ENCODE results near the gene GALNT2.

The GALNT2 gene

DNA sequence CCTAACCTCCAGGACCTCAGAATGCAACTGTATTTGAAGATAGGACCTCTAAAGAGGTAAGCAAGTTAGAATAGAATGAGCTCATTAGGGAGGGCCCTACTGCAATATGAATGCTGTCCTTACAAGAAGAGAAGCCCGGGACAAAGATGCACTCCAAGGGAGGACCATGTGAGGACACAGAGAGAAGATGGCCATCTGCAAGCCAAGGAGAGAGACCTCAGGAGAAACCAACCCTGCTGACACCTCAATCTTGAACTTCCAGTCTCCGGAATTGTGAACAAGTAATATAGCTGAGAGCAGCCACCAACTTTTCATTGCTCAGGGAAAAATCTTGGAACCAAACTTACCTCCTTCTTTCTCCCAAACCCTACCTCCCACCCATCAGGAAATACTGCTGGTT, 15.0 kb upstream of the GALNT2 start:
- no peak for DNase-seq

DNA sequence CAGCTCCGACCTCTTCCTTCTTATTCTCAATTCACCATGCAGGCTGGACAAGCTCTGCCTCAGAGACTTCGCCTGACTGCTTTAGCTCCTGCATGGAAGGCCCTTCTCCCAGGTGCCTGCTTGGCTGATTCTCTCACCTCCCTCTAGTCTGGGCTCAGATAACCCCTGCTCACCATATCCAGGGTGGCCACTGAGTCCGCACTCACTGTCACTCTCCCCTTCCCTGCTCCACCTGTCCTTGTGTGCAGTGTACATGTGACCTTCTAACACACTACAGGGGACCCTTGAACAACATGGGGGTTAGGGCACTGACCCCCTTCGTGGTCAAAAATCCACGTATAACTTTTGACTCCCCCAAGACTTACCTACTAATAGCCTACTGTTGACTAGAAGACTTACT, 14.4 kb upstream of the GALNT2 start:
- DNase-seq, result no peak

DNA sequence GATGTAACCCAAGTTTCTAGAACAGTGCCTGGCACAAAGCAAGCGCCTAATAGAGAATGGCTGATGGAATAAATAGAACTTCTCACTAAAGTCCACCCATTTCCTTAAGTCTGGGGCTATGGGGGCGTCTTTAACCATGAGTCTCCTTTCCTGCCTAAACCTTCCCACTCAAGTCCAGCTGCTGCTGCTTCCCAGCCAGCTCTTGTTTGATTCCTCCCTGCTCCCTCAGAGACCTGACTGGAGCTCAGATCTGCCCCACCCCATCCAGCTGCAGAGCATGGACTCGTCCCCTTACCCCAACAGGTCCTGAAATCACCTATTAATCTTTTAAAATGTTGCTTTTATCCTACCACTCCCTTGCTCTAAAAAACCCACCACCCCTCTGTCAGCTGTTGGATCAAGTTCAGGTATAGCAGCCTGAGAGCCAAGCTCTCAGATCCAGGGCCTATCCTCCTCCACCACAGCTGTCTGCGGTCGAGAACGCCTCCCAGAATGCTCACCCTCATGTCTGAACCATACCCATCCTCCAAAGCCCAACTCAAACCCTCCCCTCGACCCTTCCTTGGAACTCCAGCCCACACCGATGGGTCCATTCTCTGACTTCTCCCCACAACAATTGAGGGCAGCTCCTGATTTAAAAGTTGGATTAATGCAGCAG, 12.8 kb upstream of the GALNT2 start:
- no peak for DNase-seq

DNA sequence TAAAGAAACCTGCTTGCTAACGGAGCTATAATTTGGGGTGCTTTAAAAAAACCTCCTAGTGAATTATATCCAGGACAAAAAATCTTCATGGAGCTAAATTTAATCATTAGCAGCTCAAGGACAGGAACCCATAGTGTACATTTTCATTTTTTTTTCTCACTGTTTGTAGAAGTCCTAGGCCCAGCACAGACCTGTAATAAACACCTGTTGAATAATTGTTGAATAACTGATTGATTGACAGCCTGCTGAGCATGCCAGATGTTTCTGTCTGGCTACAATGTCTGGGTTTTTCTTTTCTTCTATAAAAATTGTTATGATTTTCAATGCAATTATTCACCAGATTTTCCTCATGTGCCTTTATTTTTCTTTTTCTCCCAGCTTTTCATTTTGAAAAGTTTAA, 10.9 kb upstream of the GALNT2 start:
- DNase-seq, result no peak

DNA sequence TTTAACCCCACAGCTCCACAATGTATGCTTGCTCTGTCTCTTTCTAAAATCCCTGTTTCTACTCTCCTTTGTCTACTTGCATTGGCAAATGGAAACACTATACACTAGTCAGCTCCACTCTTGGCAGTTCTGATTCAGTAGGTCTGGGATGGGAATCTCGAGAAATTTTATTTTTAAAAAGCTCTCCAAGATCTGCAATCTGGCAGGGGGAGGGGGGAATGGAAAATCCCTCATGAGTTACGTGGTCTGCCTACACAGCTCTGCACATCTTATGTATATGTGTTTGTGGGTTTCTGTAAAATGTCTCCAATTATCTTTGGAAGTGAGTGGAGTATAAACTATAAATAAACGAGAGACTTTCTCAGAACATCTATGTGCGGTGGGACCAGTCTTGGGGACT, 9.9 kb upstream of the GALNT2 start:
- no peak for DNase-seq

DNA sequence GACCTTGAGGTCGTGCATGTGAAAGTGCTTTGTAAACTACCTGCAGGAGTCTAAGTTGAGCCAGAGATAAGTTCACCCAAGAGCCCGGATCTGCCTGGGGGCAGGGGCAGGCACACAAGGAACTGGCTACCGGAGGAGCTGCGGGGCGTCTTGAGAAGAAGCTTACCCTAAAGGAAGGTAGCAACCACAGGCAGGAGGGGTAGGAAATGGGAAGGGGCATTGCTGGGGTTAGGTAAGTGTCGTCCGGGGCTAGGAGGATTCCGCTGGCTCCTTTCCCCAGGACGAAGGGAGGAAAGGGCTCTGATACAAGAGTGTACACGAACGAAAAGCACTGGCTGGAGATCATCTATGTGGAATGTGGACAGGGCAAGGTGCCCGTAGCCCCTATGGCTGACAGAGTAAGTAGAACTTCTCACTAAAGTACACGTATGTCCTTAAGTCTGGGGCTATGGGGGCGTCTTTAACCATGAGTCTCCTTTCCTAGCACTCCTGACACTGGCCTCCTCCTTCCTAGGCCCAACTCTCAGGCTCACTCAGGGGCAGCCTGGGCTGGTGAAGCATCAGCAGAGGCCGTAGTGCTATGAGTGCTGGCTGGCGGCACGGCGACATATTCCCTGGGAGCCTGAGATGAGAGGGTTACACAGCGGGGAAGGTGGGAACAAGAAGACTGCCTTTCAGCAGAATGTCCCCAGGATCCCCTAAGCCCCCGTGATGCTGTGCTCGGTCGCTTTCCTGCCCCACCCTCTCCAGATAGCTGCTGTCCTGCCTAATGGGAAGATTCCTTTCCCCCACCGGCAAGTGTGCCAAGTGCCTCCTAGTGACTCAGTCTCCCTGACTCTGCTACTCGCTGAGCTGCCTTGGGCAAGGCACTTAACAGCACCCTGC, 9.1 kb upstream of the GALNT2 start:
- no peak for DNase-seq

DNA sequence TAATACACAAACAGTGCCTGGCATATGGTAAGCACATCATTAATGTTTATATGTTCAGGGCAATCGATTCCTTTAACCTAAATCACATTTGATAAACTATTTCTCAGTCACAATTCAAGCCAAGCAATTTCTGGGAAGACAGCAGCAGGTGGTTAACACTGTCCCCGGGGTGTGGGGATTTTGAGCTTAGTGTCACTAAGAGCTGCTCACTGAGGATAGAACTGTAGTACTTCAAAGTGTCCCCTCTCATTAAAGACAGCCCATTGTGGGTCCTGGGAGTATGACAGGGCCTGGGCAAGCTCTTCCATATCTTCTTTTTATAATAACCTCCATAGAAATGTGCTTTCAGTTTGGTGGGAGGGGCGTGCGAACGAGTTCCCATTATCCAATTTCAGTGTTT, 8.4 kb upstream of the GALNT2 start:
- no peak for DNase-seq

DNA sequence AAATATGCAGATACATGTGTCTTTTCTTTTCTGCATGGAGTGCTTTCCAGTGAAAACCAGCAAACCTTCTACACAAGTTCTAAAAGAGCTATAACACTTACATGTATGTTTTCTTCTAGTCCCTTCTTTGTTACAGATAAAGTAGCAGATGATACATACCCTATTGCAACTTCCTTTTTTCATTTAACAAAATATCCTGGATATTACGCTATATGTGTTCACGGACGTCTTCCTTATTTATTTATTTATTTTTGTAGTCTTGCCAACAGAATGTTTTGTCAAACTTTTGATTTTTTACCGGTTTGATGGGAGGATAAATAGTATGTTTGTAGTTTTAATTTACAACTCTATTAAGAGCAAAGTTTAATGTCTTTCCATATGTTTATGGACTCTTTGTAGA, 5.2 kb upstream of the GALNT2 start:
- no peak for DNase-seq

DNA sequence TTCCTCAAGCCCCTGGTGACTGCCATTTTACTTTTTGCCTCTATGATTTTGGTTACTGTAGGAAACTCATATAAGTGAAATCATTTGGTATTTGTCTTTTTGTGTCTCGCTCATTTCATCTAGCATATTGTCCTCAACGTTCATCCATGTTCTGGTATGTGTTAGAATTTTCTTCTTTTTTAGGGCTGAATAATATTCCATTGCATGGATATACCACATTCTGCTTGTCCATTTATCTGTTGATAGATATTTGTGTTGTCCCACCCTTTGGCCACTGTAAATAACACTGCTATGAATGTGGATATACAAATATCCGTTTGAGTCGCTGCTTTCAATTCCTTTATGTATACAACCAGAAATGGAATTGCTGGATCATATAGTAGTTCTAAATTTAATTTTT, 4.5 kb upstream of the GALNT2 start:
- DNase-seq, result no peak

DNA sequence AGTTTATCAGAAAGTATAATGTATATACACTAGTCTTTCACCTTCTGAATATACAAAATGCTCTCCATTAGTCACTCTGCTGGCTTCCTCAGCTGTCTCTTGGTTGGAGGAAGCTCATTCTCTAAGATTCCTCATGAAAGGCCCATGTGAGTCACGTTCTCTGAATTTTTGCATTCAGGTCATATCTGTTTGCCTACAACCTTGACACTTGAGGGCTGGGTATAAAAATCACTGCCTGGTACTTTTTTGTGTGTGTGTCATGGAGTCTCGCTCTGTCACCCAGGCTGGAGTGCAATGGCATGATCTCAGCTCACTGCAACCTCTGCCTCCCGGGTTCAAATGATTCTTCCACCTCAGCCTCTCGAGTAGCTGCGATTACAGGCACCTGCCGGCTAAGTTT, 2.8 kb upstream of the GALNT2 start:
- no peak for DNase-seq

DNA sequence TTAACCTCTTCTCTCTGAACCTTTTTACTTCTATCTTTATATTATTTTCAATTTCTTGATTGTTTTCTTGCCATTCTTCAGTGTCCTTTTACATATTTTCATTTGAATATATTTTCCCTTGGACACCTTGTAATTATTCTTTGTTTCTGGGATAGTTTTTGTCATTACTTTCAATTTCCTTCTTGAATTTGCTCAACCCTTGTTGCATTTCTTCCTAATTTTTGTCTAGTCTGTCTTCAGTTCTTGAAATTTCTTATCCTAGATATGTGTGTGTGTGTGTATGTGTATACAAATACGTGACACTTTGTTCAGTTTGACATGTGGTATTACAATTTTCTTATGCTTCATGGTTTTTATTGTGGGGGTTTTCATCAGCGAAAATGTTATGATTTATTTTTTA, 1.9 kb upstream of the GALNT2 start:
- no peak for DNase-seq

DNA sequence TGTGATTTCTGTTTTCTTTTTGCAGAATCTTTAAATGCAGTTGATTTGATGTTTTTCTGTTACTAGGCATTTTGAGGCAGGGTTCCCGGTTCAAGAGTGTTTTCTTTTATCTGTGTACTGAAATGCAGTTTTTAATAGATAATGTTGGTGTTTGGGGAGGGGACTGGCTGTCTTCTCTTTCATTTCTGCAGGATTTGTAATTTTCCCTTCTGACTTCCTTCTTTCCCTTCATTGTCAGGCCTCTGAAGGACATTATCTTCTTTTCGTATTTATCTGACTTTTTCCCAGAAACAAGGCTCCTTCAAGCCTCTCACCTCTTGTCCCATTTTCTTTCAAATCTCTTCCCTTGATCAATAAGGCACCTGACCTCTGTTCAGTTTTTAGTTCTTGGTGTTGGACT, 1.5 kb upstream of the GALNT2 start:
- DNase-seq, result no peak

DNA sequence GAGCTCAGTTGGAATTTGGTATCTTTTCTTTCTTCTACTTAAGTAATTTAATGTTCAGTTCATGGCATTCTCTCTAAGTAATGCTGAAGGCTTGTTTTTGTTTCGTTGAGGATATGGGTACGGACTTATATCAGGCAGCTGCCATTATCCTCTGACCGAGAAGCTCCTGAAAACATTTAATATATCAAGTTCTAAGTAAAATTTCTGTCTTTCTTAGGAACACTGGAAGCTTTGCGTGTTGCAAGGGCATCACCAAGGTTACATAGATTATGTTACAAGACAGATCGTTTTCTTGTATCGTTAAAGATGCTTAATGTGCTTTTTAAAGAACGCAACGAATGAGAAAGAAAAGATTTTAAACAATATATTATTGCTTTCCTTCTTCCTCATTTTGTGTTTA, 1.0 kb upstream of the GALNT2 start:
- no peak for DNase-seq

DNA sequence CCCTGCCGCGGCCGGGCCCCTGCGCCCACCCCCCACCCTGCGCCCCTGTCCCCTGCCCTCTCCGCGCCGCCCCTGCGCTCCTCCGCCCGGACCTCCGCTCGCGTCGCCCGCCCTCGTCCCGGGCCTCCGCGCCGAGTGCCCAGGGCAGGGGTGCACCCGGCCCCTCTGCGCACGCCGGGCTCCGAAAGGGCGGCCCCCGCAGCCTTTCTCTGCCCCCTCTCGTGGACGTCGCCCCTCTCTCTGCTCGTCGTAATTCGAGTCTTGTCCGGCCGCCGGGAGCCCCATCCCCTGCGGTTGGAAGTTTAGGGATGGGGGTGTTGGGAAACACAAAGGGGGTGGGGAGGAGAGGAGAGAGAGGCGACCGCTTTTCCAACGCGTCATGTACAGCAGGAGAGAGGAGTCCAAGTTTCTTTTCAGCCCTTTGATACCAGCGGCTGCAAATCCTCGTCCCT, 407 bp downstream of the GALNT2 start:
- DNase-seq, result no peak

DNA sequence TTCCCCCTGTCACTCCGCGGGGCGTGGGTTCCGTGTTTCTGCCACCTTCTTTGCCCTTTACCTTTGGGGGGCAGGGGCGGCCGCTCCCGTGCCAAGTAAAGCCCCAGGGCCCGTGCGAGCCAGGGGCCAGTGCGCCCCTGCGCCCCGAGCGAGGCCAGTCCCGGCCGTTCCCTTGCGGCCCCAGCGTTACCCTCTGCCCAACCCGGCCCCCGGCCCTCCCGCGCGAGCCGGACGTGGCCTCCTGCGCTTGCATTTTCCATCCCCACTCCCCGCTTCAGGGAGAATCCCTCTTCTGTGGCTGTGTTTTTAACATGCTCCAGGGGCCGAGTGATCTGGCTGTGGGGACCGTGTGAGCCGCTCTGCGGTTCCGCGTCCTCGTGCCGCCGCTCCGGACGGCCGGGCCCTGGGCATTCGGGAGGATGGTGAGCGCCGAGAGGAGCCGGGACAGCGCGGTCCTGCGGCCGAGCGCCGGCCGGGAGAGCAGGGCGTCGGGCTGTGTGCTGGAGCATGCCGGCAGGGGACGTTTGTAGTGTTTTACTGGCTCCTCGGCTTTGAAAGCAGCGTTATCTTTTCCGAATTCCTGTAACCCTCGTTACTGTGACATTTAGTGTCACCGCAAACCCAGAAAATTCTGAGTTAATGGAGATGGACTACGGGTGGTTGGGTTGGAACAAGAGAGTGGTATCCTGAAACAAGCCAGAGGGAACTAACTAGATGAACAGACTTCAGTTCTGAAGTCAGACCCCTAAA, 1.0 kb downstream of the GALNT2 start:
- peak; percentile 24 for DNase-seq

DNA sequence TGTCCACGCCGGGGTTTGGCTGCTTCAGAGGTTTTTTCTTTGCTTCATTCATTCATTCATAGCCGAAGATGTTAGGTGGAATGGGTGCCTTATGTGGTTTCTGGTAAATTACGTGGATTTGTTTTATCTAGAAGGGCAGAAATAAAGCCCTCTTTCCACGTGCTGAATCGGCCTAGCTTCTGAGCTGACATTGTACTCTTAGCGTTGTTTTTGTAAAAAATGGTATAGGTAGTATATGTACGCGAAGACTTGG, 1.5 kb downstream of the GALNT2 start:
- no peak for DNase-seq

DNA sequence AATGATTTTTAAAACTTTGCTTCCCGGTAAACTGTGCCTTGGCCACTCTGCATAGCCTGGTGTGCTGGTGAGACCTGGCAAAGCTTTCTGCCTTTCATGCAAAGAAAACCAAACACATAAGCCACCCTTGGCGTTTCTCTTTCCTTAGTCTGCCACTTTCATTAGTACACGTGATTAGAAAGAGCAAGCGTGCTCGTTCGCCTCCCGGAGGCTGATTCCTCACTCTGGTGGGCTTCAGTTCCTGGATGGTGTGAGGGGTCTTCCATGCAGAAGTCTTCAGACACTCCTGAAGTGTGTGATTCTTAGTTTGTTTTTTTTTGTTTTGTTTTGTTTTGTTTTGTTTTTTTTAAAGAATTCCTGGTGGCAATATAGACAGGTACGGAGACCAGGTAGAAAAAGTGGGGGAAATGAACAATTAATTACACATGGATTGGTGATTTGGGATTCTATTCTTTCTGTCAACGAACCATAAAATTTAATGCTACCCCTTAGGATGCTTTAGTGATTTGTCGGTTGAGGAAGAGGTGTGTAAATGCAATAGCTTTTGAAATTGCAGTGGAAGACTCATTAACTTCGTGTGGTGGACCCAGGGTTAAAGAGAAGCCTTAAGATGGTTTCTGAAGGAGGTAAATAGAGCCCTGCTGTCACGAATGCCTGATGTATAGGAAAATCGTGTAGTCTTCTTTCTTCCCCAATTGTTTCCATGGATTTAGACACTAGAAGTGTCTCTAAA, 2.1 kb downstream of the GALNT2 start:
- no peak for DNase-seq

DNA sequence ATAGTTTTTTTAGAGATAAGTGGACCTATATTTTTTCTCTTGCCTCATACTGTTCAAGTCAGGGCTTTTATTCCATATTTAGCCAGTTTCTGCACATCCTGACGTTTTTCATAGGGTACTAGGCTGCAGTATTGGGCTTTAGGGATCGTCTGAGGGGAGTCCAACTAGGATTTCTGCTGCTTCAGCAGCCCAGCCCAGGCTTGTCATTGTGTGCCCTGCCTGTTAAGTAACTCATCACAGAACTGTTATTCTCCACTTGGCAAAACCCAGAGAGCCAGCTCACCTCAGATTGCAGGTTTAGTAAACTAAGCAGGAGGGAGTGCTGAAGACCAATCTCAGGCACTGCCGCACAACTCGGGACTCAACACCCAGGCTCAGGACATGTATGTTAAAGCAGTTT, 2.8 kb downstream of the GALNT2 start:
- no peak for DNase-seq

DNA sequence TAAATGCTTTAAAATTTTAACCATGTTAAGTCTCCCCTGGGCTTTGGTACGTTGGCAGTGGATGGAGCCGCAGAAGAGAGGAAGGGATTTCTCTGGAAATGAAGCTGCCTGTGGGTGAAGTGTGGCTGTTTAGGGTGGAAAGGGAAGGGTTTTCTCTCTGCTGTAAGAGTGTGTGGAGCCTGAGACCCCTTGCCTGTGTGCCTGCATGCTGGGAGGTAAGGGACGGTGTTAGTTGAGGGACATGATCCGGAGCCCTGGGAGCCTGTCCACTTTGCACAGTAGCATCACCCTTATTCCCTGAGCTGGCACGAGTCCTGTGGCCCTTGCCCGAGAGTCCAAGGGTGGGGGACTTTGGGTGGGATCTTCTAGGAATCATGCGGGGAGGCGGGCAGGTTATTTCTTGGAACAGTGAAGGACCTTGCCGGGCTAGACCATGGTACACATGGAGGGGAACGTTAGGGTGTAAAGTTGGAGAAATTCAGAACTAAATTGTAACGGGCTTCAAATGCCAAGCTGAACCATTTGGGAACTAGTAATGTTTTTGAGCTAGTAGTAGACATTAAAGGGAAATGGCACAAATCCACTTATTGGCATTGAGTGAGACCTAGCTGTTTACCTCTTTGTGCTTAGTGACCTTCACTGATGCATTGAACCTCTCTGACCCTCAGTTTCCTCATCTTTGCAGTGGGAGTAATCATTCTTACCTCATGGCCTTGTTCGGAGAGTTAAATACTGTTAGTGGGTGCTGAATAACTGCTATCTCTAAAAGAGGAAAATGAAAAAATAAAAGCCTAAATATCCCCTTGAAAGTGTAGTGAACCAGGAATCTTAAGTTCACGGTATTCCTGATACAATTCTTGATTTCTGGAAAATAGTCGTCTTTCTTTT, 3.5 kb downstream of the GALNT2 start:
- no peak for DNase-seq

DNA sequence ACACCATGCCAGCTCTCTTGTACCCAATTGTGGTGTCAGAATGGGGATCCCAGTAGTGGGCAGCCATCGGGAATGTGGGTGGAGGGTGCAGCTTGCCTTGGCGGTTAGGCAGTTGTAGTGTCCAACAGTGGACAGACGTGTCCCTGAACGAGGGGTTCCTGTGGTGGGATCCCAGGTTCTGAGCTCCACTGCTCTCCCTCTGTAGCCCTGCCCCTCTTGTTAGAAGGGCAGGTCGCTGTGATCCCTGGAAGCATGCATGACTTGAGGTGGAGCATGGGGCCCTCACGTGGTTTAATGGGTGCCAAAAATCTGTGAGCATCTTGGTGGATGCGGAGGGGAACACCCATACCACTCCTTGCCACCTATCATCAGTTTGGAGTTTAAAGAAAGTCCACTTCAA, 4.3 kb downstream of the GALNT2 start:
- no peak for DNase-seq

DNA sequence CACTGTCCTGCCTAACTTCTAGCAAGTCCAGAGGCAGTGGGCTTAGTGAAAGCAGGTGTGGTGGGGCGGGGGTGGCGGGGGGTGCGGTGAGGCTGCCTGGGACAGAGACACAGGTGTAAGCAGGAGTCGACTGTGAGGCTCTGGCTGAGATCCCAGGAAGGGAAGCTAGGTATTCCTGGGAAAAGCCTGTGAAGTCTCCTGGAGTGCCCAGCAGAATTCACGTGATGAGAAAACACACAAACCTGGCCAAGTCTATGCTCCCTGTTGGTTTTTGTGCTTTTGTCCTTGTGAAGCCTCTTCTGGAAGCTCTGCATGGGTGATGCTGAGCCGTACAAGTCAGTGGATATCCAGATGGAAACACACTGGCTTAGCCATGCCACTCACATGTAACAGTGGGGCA, 5.3 kb downstream of the GALNT2 start:
- DNase-seq, result no peak

DNA sequence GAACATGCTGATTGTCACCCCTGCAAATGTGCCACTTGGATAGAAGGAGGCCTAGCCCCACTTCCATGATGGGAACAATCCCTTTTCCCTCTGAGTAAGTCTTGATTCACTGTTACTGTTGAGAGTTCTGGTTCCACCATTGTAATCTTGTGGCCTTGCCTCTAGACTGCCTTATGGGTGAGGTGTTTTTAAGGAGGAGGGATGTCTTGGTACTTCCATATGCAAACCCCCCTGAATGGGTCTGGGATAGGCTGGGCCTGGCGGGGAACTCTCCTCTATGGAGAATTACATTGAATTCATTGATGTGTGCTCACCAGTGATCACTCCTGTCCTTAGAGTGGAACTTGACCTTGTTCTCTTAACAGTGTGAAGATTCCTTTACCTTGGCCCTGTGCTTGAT, 5.8 kb downstream of the GALNT2 start:
- DNase-seq, result no peak
